AG09319 (cell line): ENCODE results near the gene CSF3R.

Source experiments
- DNase-seq: peaks from one replicate; pipeline ENCODE4 v3.0.0-alpha.2; 2010; ENCODE audit warnings: low read depth; ENCODE audit errors: extremely low read depth
- CTCF ChIP-seq: IDR thresholded peaks from 2 replicates; pipeline ENCODE4 v1.5.1; 2011; ENCODE audit warnings: low read depth, mild to moderate bottlenecking, inconsistent platforms, low read length, moderate library complexity

The CSF3R gene

GRCh38 chr1:36517011-36517771 is 34.5 kb upstream of the CSF3R start:
- no peak for DNase-seq
- no peak for TF ChIP-seq CTCF

DNA sequence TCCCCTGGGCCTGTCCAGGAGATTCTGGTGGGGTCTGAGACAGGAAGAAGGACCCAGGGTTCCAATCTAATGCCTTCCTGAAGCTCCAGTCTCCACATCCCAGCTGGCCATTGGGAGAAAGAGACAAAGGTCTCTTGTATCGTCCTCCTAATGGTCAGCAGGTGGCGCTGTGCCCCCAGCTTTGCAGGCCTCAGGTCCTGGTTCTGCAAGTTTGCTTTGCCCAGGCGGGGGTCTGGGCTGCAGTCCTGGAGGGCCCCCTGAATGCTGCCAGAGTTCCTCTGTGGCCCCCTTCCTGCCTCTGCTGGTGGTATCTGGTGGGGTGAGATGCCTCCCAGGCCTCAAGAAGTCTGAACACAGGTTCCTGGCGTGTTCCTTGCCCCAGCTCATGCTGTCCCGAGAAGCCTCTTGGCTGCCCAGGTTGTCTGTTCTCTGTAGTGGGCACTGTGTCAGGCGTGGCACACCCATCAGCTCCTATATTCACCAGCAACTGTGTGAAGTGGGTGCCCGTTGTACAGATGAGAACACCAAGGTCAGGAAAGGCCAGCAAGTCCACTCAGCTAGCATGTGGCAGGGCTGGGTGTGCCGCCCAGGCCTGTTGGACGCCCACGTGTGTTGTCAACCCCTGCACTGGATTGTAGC is 33.8 kb upstream of the CSF3R start:
- peak; percentile 11 for DNase-seq

DNA sequence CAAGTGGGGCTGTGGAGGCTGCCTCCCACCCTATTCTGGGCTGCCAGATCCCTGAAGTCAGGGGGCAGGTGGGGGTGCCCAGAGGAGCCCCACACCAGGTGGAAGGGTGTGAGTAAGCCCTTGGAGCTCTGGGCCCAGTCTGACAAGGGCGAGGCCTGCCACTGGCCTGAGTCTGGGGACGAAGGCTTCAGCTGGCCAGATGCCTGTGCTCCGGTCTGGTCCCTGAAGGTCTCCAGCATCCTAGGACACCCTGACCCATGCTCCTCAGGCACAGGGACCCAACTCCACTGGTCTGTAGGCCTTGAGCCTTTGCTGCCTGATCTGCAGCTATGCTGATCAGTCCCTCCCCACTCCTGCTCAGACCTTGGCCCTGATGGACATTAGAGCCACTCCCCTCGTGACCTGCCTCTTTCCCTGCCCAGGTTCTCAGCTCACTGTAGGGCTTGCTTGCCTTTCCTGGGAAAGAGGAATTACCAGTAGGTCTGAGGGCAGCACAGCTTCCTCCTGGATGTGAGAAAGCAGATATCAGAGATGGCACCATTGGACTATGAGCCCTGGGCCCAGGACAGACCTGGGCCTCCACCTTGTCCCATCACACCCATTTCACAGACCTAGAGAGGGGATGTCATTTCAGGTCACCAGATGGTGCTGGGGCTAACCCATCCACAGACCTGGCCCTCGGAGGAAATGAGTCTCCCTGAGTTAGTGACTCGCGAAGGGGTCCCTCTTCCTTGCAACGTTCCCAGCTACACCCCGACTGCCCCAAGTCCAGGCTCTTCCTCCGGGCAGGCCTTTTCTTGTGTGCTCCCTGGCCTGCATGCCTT is 32.8 kb upstream of the CSF3R start:
- DNase-seq, result no peak
- no peak for TF ChIP-seq CTCF

More for the DNA sequence above, 33.8 kb upstream of the CSF3R start:
- peak; percentile 83 for TF ChIP-seq CTCF

DNA sequence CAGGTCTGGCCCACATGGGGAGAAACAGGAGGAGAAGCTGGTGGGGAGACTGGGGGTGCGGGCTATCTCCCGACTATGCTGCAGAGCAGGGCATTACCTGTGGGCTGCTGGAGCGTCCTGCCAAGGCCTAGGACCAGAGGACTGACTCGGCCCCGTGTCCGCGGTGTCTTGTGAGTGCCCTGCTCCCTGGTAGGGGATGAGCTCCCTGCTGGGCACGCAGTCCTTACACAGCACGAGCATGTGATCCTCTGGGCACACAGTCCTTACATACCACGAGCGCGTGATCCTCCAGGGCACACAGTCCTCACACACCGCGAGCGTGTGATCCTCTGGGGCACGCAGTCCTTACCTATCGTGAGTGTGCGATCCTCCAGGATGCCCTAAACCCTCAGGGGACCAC is 31.8 kb upstream of the CSF3R start:
- no peak for DNase-seq
- TF ChIP-seq CTCF, result no peak

- TF ChIP-seq CTCF, result no peak
- DNase-seq, result no peak
Measured at GRCh38 chr1:36513676-36514473, 31.2 kb upstream of the CSF3R start.

DNA sequence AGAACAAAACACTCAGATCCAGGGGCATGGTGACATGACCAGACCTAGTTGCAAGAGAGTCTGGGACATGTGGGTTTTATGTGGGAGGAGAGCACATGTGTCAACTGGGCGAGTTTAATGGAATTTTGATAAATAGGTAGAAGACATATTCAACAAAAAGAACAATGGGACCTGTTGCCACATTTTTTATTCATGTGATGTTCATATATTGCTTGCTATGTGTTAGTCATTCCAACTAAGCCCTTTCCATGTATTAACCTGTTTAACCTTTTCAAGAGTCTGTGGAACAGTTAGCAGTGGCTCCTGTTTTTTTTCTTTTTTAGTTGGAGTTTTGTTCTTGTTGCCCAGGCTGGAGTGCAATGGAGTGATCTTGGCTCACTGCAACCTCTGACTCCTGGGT is 30.1 kb upstream of the CSF3R start:
- no peak for TF ChIP-seq CTCF
- no peak for DNase-seq
